Glomerular visceral epithelial cell (primary cell): ENCODE results near the gene NEK5.
A peak's percentile ranks its signal among the peaks of the same experiment; 100 is the strongest.

Experiments
- DNase-seq: peaks from one replicate; pipeline ENCODE4 v3.0.0-alpha.2; 2016; ENCODE audit errors: extremely low spot score

Gene NEK5

DNA sequence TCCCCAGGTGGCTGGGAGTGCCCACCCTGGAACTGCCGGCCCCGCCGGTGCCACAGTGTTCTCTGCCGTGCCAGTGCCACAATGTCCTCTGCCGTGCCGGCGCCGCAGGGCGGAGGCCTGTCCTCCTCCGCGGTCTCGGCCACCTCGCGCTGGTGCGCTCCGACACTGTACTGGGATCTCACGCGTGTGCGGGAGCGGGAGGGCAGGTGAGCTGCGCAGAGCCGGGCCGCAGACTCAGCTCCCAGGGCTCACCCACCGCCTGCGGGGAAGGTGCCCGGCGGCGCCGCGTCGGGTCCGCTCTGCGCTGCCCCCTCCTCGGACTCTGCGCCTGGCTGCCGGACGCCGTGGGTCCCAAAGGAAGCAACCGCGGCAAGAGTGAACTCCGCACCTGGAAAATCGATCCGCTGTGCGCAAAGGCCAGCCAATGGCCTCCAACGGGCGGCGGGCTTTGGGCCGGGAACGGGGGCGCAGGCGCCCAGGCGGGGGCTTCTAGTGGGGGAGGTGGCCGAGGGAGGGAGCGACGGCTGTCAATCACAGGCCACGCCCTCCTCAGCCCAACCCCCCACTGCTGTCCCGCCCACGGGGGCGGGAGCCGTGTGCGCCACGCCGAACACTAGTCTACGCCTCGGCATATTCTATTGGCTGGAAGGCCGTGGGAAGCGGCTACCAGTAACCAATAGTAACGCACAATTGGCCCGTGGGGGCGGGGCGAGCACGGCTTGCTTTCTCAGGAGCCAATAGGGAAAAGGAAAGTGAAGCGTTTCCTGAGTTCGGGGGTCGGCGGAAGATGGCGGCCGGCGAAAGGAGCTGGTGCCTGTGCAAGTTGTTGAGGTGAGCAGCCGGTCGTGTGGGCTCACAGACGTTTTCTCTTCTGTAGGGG is 117.0 kb downstream of the NEK5 start, which contains the start of gene ALG11:
Gene ALG11 (plus strand): TSS at position 767 of the 880 bp plus-strand sequence. CDS start 21 bp downstream, at position 788.
- DNase-seq: peak; percentile 99

DNA sequence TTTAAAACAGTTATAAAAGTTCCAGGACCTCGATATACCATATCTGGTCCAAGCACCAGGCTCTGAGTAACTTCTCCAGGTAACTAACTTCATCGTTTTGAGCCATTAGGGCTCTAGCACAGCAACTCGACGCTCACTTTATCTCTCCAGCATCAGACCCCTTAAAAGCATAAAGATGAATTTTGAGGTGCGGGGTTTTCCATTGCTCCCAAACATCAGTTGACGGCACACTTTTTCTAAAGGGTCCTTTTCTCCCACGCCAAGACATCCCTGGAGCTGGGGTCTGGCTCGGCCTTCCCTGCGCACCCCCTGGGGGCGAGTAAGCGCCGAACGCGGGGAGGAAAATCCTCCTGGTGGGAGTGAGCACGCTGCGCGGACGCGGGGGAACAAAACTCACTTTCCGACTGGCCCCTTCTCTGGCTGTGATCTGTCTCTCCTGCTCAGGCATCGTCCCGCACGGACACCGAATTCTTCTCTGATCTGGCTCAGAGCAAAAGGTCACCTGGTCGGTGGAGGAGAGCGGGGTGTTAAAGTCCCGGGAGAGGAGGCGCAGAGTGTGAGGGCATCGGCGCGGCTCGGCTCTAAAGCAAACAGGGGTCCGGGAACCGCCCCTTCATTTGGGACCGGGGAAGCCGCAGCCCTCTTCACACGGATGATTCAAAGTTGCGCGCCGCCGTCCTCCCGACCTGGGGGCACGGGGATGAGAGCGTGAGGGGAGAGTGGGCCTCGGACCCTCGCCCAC is 117.8 kb downstream of the NEK5 start, which contains the start of gene ATP7B:
Gene ATP7B (minus strand): TSS at position 561 of the 742 bp plus-strand sequence. CDS start 113 bp downstream, at position 448.
- DNase-seq: peak; percentile 15

DNA sequence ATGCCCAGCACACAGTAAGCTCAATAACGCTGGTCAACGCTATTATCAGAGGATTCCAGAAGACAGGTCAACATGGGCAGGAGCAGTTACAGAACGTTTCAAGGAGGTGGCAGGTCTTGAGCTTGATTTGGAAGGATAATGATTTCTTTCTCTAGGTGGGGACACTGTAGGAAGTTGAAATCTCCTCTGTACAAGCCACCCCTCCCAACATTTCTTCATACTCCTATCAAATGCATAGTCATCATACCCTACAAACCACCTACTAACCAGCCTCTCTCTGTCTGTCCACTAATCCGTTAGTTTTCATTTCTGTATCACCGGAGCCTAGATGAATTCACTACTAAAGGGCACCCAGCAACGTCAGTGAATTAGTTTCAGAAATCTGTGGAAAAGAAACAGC is 118.9 kb downstream of the NEK5 start:
- DNase-seq: no peak

DNA sequence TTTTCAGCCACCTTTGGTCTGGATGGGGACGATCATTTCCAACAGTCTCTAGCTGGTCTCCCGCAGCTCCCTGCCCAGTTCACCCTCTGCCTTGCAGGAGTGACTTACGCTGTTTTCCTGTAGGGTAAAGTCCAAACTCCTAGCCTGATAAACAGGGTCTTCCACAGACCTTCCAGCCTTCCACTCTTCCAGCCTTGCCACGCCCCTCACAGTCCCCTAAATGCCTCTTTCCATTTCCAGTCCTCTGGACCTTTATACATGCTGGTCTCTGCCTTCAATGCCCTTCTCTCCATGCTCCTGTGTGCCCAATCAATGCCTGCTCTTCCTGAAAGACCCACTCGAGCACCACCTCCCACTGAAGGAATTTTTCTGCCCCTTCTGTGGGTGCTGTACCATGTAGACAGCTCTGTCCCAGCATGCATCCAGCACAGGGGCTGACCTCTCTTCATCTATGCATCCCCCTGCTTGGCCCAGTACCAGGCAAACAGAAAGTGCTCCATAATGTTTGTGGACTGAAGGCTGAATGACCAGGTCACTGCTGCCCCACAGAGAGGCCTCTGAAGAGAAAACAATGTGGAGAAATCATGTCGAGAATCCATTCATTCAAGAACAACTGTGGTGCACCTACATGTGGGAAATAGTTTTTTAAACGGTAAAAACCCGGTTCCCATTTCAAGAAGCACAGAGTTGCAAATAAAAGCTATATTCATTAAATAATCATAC is 122.2 kb downstream of the NEK5 start:
- no peak for DNase-seq

DNA sequence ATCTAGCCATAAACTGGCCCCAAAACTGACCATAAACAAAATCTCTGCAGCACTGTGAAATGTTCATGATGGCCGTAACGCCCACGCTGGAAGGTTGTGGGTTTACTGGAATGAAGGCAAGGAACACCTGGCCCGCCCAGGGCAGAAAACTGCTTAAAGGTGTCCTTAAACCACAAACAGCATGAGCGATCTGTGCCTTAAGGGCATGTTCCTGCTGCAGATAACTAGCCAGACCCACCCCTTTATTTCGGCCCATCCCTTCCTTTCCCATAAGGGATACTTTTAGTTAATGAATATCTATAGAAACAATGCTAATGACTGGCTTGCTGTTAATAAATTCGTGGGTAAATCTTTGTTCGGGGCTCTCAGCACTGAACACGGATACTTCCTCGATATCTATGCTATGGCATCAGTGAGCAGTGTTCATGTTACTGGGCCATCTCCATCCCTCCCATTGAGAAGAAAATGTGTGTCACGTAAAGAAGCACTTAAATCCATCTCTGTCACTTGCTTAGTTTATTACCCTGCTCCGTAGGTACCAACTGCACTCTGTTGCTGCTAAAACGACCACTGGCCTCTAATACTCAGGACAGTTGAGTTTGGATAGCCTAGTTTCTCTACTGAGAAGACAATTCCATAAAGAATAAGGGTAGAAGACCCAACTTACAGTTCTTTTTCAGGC is 122.9 kb downstream of the NEK5 start:
- no peak for DNase-seq

DNA sequence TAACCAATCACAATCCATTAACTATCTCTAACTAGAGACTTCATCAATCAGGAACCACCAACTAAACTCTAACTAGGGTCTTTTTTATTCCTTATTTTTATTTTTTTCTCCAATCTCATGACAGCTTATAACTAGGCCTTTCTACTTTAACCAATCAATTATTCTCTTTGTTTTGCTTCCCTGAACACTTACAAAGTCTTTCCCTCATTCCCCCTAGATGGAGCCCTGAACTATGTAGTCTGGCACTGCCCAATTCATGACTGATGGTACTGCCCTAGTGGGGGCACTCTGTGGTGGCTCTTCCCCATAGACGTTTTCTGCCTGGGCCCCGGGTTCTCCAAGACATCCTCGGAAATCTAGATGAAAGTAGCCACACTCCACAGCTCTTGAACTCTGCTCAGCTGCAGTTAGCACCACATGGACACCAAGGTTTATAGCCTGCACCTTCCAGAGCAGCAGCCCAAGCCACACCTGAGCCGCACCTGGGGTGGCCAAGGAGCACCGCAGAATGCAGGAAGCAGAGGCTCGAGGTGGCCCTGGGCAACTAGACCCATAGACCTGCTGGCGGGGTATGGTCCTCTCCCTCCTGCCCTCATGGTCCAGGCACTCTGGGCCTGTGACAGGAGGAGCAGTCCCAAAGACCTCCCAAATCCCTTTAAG is 124.2 kb downstream of the NEK5 start:
- DNase-seq: no peak

DNA sequence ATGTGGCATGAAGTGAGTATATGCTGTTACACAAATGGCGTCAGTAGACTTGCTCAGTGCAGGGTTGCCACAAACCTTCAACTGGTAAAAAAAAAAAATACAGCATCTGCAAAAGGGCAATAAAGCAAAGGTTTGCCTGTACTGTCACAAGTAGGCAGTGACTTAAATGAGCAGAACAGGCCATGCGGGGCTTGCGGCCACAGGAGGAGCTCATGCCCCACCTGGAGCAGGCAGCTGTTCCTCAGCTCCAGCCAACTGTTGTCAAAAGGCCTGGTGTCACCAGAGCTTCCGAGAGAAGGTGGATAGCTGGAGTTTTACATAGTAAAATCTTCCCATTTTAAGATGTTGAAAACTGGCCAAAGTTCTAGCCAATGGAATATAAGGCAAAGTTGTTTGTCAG is 125.3 kb downstream of the NEK5 start:
- no peak for DNase-seq

DNA sequence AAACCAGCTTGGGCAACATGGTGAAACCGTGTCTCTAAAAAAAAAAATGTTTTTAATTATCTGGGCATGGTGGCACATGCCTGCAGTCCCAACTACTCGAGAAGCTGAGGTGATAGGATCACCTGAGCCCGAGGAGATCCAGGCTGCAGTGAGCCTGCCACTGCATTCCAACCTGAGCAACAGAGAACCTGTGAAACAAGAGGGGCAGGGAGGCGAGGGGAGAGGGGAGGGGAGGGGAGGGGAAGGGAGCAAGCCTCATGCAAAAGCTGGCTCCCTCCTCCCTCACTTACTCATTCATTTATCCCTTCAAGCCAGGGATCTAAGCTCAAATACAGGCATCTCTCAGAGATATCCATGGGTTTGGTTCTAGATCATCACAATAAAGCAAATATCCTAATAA is 126.5 kb downstream of the NEK5 start:
- no peak for DNase-seq

DNA sequence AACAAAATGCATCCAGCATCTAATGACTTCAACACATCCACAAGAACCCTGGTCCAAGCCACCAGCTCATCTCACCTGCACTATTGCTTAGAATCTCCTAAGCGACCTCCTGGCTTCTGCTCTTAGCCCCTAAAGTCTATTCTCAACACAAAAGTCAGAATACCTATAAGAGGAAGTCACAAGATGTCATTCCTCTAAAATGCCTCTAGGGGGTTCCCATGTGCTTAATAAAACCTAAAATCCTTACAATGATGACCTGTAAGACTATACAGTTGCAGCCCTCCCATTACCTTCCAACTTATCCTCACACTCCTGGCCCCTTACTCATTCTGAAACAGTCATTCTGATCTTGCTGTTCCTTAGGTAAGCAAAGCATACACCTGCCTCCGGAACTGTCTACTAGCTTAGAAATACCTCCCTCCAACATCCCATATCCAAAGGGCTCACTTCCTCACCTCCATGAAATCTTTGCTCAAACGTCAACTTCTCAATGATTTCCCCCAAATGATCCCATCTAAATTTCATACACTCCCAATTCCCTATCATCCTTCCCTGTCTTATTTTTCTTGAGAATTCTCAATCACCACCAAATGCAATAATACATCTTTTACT is 127.6 kb downstream of the NEK5 start:
- peak; percentile 37 for DNase-seq

DNA sequence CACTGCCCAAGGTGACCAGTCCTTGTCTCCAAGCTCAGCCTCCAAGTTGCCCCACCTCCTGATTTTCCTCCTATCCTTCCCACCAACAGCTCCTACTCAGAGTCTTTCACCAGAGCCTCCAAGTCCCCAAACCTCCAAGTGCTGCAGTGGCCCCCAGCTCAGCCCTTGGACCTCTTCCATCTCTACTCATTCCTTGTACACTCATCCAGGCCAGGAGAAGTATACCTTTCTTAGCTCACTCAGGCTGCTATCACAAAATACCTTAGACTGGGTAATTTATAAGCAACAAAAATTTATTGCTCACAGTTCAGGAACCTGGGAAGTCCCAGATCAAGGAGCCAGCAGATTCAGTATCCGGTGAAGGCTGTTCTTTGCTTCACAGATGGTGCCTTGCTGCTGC is 129.0 kb downstream of the NEK5 start:
- DNase-seq: no peak

DNA sequence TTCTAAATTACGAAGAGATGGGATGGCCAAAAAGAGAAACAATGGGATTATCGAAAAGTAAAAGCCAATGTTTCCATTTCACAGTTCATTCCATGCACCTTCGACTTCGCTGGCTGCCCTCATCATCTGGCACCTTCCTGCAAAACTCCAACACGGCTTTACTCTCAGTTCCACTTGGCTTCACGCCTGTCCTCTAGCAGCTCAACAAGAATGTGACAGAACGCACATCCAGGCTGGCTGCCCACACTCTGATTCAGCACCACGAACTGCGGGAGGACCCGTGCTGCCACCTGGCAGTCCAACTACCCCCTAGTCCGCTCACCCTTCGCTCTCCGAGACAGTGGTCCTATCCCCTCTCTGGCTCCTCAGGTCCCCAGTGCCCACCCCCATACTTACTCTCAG is 129.4 kb downstream of the NEK5 start:
- DNase-seq: peak; percentile 27

DNA sequence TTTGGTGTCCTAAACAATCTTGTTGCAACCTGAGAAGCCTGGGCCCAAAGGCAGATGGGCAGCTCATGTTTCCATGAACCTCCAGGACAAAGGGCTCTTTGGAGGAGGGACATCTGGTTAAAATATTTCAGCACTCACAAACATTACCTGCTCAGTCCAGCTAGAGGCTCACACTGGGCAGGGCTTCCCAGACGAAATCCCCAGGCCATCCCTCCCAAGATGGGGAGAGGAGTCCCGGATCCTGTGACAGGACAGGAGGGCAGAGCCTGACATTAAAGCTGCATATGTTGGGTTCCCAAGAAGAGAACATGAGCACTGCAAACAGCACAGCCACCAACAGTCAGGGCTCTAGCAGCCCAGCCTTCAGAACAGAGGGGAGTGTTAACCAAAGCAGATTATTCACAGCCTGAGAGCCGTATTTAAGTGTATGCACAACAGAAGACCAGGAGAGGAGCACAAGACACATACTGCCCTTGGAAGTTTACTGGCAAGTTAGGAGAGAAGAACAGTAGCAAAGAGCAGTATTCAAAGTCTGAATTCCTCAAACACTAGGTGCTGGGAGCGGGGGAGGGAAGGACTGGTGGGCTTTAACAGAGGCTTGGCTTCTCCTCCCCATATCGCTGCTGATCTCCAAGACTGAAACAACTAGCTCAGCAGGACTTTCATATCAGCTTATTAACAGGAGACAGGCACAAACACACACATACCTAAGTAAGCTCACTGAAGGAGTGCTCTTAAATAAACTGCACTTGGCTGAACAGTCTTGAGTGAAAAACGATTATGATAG is 130.0 kb downstream of the NEK5 start:
- DNase-seq: no peak

DNA sequence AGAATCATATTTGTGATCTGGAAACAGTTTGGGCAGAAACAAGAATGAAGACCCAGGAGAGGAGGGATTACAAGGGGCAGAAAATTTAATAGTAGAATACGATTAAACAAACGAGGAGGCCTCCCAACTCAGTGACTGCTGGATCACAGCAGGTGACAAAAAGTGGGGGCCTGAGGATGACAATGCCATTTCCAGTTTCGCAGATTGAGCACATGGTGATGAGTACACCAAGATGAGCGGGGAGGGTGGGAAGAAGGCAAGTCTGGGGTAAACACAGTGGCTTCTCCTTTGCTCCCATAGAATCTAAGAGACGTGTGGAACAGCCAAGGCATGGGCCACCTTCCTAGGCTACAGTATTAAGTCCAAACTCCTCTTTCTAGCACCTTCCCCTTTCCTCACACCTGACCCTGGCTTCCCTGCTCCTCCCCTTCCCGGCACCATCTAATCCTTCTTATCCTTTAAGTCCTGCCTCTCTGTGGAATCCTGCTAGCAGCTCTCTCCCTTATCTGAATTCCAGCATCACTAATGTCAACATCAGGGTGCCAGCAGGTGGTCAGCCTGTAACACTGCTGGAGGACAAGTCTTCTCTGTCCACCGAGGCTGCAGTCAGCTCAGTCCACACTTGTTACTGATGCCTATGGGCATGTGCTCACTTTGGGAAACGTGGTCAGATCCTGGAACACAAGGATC is 131.1 kb downstream of the NEK5 start:
- DNase-seq: no peak

DNA sequence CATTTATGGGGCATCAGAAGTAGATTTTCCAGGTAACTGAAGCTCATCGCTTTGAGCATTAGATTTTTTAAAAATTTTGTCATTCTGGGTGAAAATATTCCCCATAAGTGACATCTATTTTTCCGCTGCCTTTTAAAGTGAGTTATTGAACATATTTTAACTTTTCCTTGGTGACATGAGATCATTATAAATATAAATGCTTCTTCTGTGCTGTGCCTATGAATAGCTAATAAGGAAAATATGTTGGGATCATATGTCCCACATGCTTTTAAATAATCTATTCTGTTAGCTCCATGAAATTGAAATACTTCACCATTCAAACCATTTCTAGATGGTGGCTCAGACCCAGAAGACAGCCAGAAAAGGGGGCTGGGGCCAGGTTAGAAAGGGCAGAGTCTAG is 131.7 kb downstream of the NEK5 start:
- no peak for DNase-seq

DNA sequence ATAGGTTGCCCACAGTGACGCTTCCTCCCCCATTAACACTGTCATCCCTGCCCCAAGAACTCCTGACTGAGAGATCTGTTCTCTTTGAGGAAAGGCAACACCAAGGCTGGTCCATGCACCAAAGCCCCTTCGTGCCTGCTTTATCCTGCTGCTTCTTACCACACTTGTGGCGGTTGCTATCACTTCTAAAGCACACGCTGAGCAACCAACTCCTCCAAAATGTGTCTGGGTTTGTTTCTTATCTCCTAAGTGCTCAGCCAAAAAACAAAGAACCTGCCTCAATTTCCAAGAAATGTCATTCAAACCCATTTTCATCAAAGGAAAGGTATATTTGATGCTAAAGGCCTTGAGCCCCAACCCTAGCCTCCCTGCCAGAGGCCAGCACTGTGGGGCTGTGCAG is 132.2 kb downstream of the NEK5 start:
- no peak for DNase-seq

DNA sequence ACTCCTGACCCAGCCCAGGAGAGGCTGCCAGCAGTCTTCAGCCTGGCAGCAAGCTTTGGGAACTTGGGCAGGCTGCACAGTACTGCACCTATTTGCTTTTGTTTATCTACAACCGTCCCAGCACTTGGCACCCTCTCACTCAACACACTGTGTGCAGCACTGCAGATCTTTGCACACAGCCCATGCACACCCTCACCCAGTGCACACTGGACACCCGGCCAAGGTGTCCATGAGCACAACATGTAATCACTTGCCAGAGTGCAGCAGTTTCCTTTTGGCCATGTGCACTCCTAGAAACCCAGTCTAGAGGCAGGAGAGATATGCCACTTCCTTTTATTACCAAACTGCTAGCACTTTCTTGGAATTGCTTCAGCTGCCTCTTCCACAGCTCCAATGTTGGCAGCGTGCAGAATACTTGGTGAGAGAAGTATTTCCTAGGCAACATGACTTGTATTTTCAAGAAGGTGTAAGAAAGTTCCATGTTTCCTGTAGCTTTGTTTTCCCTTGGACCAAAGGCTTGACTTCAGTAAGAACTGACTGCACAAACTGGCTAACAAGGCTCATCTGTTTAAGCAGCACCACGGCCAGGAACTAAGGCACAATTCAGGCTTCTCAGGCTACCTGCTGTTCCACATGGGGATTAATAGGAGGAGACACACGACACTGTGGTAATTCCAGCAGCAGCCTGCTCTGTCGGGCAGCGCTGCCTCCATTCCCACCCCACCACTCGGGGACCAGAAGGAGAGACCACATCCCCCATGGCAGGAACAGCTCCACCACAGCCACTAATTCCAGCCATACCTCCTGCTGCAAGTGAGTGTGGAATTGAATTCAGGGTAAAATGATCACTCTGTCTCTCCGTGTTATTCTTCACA is 133.0 kb downstream of the NEK5 start:
- DNase-seq: no peak

DNA sequence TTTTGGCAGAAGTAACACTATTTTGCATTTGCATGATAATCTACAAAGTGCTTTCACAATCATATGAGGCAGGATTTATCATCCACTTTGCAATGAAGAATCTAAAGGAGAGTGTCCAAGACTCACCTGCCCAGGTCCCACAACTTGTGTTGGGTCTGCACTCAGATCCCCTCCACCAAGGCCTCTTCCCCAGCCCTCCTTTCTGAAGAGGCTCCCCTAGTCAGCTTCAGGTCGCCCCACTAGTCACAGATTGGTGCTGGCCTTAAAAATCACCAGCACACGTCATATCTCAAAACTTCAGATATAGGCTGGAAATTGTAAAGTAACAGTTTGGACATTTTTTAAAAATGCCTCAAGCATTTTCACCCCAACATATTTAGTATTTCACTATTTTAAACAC is 135.2 kb downstream of the NEK5 start:
- no peak for DNase-seq

DNA sequence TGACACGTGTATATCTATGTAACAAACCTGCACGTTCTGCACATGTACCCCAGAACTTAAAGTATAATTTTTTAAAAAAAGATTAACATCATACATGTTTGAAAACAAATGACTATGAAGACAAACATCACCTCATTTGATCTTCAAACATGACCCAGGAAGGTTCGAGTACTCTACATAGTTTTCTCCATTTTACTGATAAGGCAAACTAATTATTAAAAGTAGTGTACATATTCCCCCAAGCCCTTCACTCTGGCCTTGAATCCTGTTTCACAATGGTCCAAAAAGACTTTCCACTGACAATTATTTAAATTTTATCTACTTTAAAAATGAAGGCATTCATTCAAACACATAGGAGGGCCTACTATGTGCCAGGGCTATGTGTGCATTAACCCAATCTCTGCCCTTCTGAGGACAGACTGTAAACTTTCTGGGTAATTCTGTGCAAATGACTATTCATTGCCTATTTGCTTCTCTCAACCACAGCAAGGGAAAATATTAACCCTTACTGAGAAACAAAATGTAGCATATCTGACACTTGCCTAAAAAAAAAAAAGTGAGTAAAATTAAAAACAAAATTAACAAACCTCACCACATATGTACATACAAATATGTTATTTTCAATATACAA is 139.8 kb downstream of the NEK5 start:
- DNase-seq: no peak
